K562 (cell line): ENCODE results near the gene KLB. TPM values are rescaled to one million over a fixed set of nuclear protein-coding genes. Genes with fewer than 3 reads are reported as not detected.

Experiments
- GTF2E2 ChIP-seq: fragments of 200-800 bp; sonication (Bioruptor generic); IDR thresholded peaks from 2 replicates; pipeline ENCODE4 v1.6.1; 2016; ENCODE audit warnings: missing genetic modification characterization, missing compliant biosample characterization
- HMGN3 ChIP-seq: IDR thresholded peaks from 2 replicates; pipeline ENCODE4 v1.6.1; 2011; ENCODE audit warnings: borderline replicate concordance, low read depth, mild to moderate bottlenecking, mixed read lengths, low read length; ENCODE audit not compliant: insufficient read length; ENCODE audit errors: extremely low read depth
- KAT7 ChIP-seq: sonication (generic); formaldehyde crosslinking; IDR thresholded peaks from 2 replicates; pipeline ENCODE4 v1.8.0; 2022; ENCODE audit warnings: missing genetic modification reagents, mild to moderate bottlenecking, borderline replicate concordance
- MTA1 ChIP-seq: fragments of 450-650 bp; IDR thresholded peaks from 2 replicates; pipeline ENCODE4 v1.6.1; 2017; ENCODE audit warnings: borderline replicate concordance
- PHF20 ChIP-seq: fragments of 450-650 bp; IDR thresholded peaks from 2 replicates; pipeline ENCODE4 v1.6.1; 2018; ENCODE audit not compliant: partially characterized antibody
- RBBP5 ChIP-seq: fragments of 200-600 bp; sonication (generic); IDR thresholded peaks from 2 replicates; pipeline ENCODE4 v1.6.1; 2012; ENCODE audit warnings: borderline replicate concordance, mild to moderate bottlenecking, low read length, control low read depth, inconsistent platforms; ENCODE audit not compliant: insufficient read depth, poor library complexity, severe bottlenecking
- RBM39 ChIP-seq: fragments of 200-400 bp; formaldehyde crosslinking; optimal IDR thresholded peaks from 2 replicates; pipeline ENCODE3; 2018; ENCODE audit warnings: low read depth, low read length
- SMAD1 ChIP-seq: fragments of 150-350 bp; IDR thresholded peaks from 2 replicates; pipeline ENCODE4 v1.6.1; 2014; ENCODE audit warnings: low read length, low read depth; ENCODE audit not compliant: partially characterized antibody
- SMC3 ChIP-seq: conservative IDR thresholded peaks from 2 replicates; pipeline ENCODE4 v1.6.1; 2011; ENCODE audit warnings: low read depth, low read length, improper control_type of control experiment; ENCODE audit not compliant: insufficient read depth
- SPI1 ChIP-seq: IDR thresholded peaks from 2 replicates; pipeline ENCODE4 v1.6.1; 2011; ENCODE audit warnings: low read depth, low read length, control low read depth, borderline replicate concordance
- TAF7 ChIP-seq: fragments of 450-650 bp; IDR thresholded peaks from 2 replicates; pipeline ENCODE4 v1.6.1; 2016; ENCODE audit warnings: missing genetic modification characterization, missing compliant biosample characterization
- ZNF143 ChIP-seq: sonication (generic); formaldehyde crosslinking; IDR thresholded peaks from 2 replicates; pipeline ENCODE4 v1.9.0; 2022; ENCODE audit warnings: mild to moderate bottlenecking, missing genetic modification reagents
- polyA plus RNA-seq, 8 experiments: library from polyadenylated mRNA; depleted of rRNA in 4 of 8; stranded (reverse) in 5 of 8; unstranded in 3 of 8; fragments of >200 nt; fragmentation: Nextera tagmentation in 2 of 8; fragmentation: Illumina TruSeq in 1 of 8; extraction: Ambion mirVana in 2 of 8; extraction: Trizol in 1 of 8; gene quantifications; 2 replicates each; pipeline versions ENCODE4 v1.2.1 to v1.2.3, GENCODE V29; 2011 to 2014; ENCODE audit warnings: inconsistent platforms in 1 of 8, missing spikeins in 1 of 8
- total RNA-seq, 7 experiments: library from RNA; depleted of rRNA in 6 of 7; stranded (reverse); fragments of >200 nt in 6 of 7; fragmentation: Illumina TruSeq in 2 of 7; extraction: Trizol in 2 of 7; gene quantifications; 2 replicates each; pipeline versions ENCODE4 v1.2.1 to v1.2.3, GENCODE V29; 2011 to 2021; ENCODE audit warnings: low replicate concordance in 1 of 7
- TF ChIP-seq, protein P1 (sequence below): sonication (generic); formaldehyde crosslinking; IDR thresholded peaks from 2 replicates; pipeline ENCODE4 v1.8.1; 2023; ENCODE audit warnings: mild to moderate bottlenecking, missing genetic modification reagents
- TF ChIP-seq, protein P2 (sequence below): fragments of 450-650 bp; IDR thresholded peaks from 2 replicates; pipeline ENCODE4 v1.7.1; 2018; ENCODE audit warnings: mild to moderate bottlenecking, low read depth; ENCODE audit not compliant: partially characterized antibody
- TF ChIP-seq, protein P3 (sequence below): sonication (generic); formaldehyde crosslinking; IDR thresholded peaks from 2 replicates; pipeline ENCODE4 v1.8.0; 2022; ENCODE audit warnings: mild to moderate bottlenecking, missing genetic modification reagents
- TF ChIP-seq, protein P4 (sequence below): fragments of 250-450 bp; sonication (Bioruptor Pico); IDR thresholded peaks from 2 replicates; pipeline ENCODE4 v1.9.0; 2021; ENCODE audit warnings: mild to moderate bottlenecking, inconsistent platforms

KLB gene
- total and polyA plus RNA-seq, 9 of the 15 experiments (the other 6 are each of a cell fraction or from before 2014, with no cell fraction given) = 0.04 to 0.13 TPM; not detected in 7

DNA sequence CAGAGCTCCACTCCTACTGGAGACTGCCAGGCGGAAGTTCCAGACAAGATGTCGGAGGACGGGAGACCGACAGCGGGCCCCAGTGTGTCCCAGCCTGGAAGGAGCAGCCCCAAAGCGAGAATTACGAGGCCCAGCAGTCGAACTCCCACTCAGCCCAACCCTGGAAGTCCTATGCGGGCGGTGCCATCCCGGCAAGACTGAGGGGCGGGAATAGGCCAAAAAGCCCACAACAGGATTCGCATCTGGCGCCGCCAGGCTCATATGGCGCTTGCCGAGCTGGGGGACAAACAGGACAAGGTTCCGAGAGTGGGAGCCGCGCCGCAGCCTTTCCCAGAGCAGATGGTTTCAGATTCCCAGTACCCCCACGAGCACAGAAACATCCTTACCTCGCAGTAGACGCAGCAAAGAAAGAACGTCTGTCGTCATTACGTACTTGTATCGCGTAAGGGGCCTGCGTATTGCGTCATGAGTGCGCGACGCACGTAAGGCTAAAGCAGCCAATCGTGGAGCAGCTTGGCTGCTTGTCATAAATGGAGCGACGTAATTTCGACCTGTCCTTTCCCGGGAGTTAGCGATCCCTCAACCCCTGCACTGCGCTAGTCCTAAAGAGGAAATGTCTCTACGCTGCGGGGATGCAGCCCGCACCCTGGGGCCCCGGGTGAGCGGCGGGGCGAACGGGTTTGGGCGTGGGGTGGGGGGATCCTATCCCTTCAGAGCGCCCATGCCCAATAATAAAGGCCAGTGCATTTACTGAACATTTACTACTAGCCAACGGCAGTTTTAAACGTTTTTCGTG lies 52.0 kb downstream of the KLB start, which contains the start of the genes LIAS and RPL9 (continued):
- TF ChIP-seq, protein P1, sequence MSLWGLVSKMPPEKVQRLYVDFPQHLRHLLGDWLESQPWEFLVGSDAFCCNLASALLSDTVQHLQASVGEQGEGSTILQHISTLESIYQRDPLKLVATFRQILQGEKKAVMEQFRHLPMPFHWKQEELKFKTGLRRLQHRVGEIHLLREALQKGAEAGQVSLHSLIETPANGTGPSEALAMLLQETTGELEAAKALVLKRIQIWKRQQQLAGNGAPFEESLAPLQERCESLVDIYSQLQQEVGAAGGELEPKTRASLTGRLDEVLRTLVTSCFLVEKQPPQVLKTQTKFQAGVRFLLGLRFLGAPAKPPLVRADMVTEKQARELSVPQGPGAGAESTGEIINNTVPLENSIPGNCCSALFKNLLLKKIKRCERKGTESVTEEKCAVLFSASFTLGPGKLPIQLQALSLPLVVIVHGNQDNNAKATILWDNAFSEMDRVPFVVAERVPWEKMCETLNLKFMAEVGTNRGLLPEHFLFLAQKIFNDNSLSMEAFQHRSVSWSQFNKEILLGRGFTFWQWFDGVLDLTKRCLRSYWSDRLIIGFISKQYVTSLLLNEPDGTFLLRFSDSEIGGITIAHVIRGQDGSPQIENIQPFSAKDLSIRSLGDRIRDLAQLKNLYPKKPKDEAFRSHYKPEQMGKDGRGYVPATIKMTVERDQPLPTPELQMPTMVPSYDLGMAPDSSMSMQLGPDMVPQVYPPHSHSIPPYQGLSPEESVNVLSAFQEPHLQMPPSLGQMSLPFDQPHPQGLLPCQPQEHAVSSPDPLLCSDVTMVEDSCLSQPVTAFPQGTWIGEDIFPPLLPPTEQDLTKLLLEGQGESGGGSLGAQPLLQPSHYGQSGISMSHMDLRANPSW (CRISPR knock-in tag) = peak; percentile 80; the same call in 1 of the 2 replicates
- TF ChIP-seq TAF7 (tag) = peak; percentile 99
- TF ChIP-seq SMC3 = no peak
- peak; percentile 74; the same call in 1 of the 2 replicates for TF ChIP-seq KAT7 (CRISPR knock-in tag)
- peak; percentile 99 for TF ChIP-seq RBBP5
- no peak for TF ChIP-seq RBM39
- TF ChIP-seq HMGN3 = peak; percentile 34
- TF ChIP-seq PHF20 = peak; percentile 93
- peak; percentile 94 for TF ChIP-seq SMAD1
- peak; percentile 71; the same call in 1 of the 2 replicates for TF ChIP-seq SPI1
- TF ChIP-seq, protein P2, sequence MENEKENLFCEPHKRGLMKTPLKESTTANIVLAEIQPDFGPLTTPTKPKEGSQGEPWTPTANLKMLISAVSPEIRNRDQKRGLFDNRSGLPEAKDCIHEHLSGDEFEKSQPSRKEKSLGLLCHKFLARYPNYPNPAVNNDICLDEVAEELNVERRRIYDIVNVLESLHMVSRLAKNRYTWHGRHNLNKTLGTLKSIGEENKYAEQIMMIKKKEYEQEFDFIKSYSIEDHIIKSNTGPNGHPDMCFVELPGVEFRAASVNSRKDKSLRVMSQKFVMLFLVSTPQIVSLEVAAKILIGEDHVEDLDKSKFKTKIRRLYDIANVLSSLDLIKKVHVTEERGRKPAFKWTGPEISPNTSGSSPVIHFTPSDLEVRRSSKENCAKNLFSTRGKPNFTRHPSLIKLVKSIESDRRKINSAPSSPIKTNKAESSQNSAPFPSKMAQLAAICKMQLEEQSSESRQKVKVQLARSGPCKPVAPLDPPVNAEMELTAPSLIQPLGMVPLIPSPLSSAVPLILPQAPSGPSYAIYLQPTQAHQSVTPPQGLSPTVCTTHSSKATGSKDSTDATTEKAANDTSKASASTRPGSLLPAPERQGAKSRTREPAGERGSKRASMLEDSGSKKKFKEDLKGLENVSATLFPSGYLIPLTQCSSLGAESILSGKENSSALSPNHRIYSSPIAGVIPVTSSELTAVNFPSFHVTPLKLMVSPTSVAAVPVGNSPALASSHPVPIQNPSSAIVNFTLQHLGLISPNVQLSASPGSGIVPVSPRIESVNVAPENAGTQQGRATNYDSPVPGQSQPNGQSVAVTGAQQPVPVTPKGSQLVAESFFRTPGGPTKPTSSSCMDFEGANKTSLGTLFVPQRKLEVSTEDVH = peak; percentile 97
- TF ChIP-seq, protein P3, sequence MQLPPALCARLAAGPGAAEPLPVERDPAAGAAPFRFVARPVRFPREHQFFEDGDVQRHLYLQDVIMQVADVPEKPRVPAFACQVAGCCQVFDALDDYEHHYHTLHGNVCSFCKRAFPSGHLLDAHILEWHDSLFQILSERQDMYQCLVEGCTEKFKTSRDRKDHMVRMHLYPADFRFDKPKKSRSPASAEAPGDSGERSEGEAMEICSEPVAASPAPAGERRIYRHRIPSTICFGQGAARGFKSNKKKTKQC (CRISPR knock-in tag) = peak; percentile 81; the same call in 1 of the 2 replicates
- peak; percentile 100 for TF ChIP-seq MTA1
- peak; percentile 31; the same call in 1 of the 2 replicates for TF ChIP-seq ZNF143 (CRISPR knock-in tag)
- TF ChIP-seq, protein P4, sequence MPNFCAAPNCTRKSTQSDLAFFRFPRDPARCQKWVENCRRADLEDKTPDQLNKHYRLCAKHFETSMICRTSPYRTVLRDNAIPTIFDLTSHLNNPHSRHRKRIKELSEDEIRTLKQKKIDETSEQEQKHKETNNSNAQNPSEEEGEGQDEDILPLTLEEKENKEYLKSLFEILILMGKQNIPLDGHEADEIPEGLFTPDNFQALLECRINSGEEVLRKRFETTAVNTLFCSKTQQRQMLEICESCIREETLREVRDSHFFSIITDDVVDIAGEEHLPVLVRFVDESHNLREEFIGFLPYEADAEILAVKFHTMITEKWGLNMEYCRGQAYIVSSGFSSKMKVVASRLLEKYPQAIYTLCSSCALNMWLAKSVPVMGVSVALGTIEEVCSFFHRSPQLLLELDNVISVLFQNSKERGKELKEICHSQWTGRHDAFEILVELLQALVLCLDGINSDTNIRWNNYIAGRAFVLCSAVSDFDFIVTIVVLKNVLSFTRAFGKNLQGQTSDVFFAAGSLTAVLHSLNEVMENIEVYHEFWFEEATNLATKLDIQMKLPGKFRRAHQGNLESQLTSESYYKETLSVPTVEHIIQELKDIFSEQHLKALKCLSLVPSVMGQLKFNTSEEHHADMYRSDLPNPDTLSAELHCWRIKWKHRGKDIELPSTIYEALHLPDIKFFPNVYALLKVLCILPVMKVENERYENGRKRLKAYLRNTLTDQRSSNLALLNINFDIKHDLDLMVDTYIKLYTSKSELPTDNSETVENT = peak; percentile 77; the same call in 1 of the 2 replicates
- TF ChIP-seq GTF2E2 (tag) = peak; percentile 96
